Stimulated activated CD8-positive, alpha-beta memory T cell treated with anti-CD3 and anti-CD28 coated beads, Interleukin-2, amount 100 ng/mL, for 48 hours (primary cell): Measurements from ENCODE around the gene FAM43B.

Experiments used
- DNase-seq, 2 donors: peaks; one replicate each; pipeline ENCODE4 v3.0.0-alpha.2; 2020; ENCODE audit warnings: low read depth in 2 of 2

Gene FAM43B

GRCh38 chr1:20590306-20590777 lies 38.0 kb downstream of the FAM43B start:
- no peak for DNase-seq

GRCh38 chr1:20593756-20594155 lies 41.4 kb downstream of the FAM43B start:
- no peak for DNase-seq

- no peak for DNase-seq
These were observed 42.4 kb downstream of the FAM43B start for GRCh38 chr1:20594746-20595145.

GRCh38 chr1:20596106-20596505 lies 43.7 kb downstream of the FAM43B start:
- no peak for DNase-seq

- DNase-seq = no peak
These were observed 45.3 kb downstream of the FAM43B start for GRCh38 chr1:20597650-20598049.

- no peak for DNase-seq
These were observed 47.8 kb downstream of the FAM43B start for GRCh38 chr1:20600156-20600555.

- DNase-seq = no peak
These were observed 48.9 kb downstream of the FAM43B start for GRCh38 chr1:20601129-20601825.

GRCh38 chr1:20602851-20603450 lies 50.6 kb downstream of the FAM43B start:
- no peak for DNase-seq

- DNase-seq = no peak
These were observed 51.4 kb downstream of the FAM43B start for GRCh38 chr1:20603504-20604464.
